GM21786 (cell line): Measurements from ENCODE around the gene MYO5B.
A peak's percentile ranks its signal among the peaks of the same experiment; 100 is the strongest.
"Not testable (repeated sequence)": the region's sequence is repeated elsewhere in the genome, so short reads cannot be mapped to it uniquely, and the experiment has no call there.

Source experiments
- ATAC-seq: cut with Tn5 transposase; IDR thresholded peaks from one replicate; pipeline ENCODE4 v1.9.1; 2021; ENCODE audit not compliant: unreplicated experiment

MYO5B gene

DNA sequence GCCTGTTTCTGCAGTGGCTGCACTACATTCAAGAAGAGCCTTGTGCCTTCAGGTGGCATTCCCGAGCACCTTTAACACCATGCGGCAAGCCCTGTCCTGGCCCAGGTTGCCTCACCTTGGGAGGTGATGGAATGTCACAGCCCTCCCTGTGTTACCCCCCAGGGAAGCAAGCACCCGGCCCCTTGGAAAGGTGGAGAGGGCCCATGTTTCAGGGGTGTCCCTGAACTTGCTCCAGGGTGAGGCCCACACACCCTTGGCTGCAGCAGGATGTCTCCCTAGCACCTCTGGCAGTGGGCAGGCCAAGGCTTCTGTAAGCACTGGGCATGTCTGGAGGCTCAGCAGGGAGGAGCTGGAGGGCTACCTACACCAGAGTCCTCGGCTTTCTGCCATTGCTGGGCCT lies 352.3 kb downstream of the MYO5B start:
- ATAC-seq = no peak

DNA sequence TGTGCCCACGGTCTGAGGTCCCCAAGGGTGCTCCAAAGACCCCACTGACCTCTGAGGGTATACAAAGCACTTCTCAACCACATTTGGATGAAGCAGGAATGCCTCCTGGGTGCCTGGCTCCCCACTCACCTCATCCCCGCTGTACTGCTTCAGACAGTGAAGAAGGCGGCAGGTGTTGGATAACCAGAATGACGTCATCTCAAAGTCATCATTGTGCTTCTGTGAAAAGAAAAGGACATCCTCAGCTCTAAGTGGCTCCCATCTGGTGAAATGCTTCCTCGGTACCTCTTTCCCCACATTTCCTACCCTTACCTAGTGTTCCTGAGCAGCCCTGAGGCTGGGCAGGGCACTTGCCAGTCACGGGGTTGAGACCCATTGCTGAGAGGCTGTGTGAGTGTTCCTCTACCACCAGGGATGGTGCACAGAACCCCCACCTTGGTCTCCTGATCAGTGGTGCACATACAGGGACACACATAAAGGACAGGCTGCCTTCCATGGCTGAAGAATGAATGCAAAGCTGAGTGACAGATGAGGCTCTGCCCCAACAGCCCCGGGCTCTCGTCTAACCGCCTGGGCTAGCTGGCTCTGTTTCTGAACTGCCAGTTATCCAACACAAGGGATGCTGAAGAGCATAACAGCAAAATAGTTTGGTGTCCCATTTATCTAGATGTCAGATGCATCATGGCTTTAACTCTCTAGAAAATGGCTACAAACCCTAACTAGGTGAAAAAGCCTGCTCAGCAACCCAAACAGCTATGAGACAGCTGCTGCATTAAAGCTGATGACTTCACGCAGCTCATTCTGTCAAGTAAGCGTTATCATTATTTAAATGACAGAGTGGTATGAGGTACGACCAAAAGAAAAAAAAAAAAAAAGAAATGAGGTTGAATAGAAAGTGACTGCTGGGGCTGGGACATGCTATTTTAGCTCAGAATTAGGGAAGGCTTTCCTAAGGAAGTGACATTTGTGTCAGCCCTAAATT lies 353.4 kb downstream of the MYO5B start:
- ATAC-seq = no peak

DNA sequence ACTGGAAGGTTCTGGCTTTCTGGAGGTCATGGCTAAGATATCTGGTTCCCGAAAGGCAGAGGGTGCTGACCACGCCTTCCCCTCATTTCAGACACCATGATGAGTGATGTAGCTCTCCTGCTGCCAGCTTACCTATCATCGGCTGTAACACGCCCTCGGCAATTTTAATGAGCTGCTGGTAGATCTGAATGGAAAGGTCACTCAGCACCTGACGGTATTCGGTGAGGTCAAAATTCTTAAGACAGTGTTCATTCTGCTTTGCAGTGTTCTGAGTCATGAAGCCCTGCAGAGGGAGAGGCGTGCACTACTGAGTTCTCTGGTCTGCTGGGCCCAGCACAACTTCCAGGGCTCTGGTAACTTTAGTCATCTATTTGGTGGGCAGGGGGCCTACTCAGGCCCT lies 355.9 kb downstream of the MYO5B start:
- ATAC-seq = no peak

DNA sequence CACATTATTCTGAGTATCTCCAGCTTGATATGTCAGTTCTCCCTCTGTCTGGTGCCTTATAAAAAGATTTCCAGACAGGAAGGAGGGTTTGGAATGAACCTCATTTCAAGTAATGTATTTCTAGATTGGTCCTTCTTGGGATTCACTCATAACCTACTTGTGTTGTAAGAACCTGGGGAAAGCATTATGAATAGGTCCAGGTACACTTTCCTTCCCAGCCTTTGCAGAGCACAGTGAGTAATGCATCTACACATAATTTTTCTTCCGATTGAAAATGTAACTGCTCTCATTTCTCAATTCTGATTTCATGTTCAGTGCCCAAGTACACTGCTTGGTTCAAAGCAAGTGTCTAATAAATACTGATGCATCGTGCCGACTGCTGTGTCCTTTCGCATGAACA lies 356.6 kb downstream of the MYO5B start:
- ATAC-seq = no peak

DNA sequence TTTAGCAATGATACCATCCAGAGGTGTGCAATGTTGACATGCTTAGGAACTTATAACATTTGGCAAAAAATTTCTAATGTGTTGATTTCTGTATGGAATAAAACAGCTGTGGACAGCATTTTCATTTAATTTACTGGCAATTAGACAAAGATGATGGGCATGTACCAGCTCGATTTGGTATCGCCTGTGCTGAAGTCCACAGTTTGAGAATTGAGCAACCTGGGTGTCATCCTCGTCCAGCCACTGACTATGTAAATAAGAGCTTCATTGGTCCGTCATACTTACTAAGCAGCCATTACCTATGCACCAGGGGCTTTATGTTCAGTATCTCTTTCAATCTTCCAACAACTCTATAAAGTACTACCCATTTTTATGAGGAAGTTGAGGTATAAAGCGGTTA lies 357.1 kb downstream of the MYO5B start:
- no peak for ATAC-seq

DNA sequence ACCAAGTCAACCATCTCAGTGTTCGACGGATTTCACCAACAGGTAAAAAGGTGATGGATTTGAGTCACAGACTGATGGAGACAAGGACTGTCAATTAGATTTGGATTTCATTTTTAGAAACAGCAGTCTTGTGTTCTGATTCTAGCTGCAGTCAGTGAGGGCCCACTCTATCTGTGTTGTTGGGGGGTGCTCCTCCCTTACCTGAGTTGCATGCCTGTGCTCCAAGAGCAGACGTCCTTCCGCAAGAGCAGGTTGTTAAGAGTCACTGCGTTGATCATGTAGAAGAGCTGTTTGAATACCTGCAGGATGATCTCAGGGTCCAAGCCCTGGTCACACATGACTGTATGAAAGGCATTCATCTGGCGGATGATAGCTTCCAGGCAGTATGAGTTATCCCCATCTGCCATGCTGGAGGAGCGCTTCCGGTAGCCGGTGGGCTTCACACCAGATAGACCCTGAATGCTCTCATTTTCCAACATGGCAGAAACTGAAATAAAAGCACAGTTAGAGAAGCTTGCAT lies 357.6 kb downstream of the MYO5B start:
- ATAC-seq = not testable (repeated sequence)

GRCh38 chr18:49835405-49835804 lies 359.5 kb downstream of the MYO5B start:
- no peak for ATAC-seq

DNA sequence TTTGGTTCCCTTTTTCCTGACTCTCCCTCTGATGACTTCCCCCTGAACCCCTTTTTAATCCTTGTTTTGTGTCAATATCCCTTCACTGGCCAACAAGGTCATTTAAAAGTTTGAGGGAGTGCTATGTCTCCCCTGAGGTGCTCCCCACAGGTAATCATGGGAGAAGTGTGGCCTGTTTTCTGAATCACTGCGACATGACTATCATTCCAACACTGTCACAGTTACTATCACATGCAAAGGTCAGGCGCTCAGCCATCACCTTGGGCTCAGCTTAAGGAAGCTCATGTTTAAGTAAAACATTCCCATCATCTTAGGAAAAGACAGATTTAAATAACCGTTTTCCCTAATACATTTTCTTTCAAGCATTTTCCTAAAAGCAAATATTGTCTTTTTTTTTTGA lies 360.7 kb downstream of the MYO5B start:
- no peak for ATAC-seq

GRCh38 chr18:49833814-49834213 lies 361.1 kb downstream of the MYO5B start:
- ATAC-seq = no peak

- no peak for ATAC-seq
Measured at GRCh38 chr18:49832221-49832647, 362.7 kb downstream of the MYO5B start.

DNA sequence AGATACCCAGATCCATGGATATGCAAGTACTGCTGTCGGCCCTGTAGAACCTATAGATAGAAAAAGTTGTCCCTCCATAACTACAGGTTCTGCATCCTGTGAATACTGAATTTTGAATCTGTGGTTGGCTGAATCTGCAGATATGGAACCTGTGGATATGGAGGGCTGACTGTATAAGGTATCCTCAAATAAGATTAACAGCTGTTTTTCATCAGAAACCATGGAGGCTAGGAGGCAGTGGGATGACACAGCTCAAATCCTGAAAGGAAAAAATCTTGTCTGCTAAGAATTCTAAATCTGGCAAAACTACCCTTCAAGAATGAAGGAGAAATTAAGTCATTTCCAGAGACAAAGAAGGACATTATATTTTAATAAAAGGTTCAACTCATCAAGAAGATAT lies 367.0 kb downstream of the MYO5B start:
- no peak for ATAC-seq

DNA sequence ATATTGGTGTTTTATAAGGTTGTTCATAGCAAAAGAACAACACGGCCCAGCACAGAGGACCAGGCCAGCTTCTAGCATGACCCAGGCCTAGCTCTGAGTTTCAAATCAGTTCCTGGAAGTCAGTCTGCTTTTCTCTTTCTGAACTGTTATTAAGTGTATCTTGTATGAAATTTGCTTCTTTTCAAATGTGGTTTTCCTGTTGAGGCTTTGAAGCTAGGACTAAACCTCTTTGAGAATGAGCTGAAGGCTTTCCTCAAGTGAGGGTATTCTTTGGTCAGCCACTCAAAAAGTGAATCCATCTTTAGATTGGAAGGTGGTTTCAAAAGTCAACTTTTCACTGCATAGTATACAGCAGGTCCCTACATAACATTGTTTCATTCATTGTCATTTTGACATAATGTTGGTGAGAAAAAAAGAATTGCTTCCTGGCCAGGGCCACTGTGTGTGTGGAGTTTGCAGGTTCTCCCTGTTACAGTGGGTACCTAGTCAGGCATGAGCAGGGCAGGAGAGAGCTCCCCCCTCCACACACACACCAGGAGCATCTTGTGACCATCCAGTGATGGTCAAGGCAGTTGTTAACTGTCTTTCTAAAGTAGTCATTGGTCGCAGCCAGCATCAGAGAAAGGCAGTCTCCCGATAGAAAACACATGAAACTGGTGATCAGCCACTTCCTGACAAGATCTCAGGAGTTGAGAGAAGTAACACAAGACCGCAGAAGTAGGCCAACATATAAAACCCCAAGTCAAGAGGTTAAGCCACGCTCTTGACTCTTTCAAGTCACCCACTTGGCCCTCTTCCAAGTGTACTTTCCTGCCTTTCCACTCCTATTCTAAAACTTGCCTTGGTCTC lies 374.9 kb downstream of the MYO5B start:
- no peak for ATAC-seq

GRCh38 chr18:49819071-49819662 lies 375.8 kb downstream of the MYO5B start:
- no peak for ATAC-seq

GRCh38 chr18:49817947-49818346 lies 377.0 kb downstream of the MYO5B start:
- no peak for ATAC-seq

- no peak for ATAC-seq
Measured at GRCh38 chr18:49815927-49816326, 379.0 kb downstream of the MYO5B start.

DNA sequence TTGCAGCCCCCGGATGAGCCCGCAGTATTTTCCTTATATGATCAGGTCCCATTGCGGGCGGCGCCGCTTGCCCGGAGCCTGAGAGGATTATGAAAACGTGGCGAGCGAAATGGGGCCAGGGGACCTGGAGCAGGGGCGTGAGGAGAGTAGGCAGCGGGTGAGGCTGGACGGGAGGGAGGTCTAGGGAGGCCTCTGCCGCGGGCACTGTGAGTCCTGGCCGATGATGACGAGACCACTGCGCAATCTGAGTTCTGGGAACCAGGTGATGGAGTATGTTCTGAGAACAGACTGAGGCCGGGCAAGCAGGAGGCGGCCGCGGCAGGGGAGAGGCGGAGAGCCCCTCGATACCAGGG lies 380.8 kb downstream of the MYO5B start:
- peak; percentile 21 for ATAC-seq

DNA sequence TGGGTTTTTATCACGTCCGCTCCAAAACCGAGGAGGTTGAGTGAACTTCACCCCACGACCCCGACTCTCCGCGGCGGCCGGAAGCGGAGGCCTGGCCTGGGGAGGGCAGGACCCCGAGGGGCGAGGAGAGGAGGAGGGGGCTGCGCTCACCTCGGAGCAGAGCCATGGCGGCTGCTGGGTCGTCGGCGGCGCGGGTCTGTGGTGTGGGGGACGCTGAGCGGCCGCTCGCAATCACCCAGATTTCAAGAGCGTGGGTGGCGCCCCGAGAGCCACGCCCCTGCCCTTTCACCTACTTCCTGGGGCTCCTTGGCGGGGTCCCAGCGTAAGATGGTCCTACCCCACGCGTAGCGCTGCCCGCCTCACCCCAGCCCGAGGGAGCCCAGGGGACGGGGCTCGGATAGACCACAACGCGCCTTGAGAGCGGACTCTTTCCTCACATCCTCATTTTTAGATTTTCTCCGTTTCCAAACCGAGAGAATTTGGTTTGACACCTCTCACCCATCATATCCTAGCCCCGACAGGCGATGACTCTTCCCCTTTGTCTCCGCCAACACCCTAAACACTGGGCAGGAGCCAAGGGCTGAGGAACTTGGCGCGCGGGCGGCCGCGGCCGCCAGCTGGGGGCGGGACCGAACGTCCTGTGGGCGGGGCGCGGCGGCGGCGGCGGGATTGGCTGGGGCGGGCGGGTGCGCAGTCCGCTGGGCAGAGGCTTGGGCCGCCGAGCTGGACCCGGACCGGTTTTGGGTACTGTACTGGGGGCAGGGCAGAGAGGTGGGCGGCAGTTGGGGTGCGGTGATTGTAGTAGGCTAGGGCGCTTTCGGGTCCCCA lies 381.4 kb downstream of the MYO5B start, which contains the start of gene ACAA2:
Gene ACAA2 (minus strand): TSS at position 215 of the 828 bp plus-strand sequence. CDS start 49 bp downstream, at position 166.
- ATAC-seq = peak; percentile 76

DNA sequence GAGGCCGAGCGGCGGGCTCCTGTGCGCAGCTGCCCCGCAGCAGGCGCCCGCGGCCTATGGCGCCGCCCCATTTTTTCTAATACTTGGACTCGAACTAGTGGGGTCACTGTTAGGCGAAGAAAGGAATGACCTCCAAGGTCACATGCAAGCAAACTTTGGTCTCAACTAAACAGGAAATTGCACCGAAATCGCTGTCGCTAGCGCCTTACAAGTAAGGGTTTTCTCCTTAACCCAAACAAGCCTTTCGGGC lies 382.0 kb downstream of the MYO5B start:
- peak; percentile 22 for ATAC-seq

- no peak for ATAC-seq
Measured at GRCh38 chr18:49812286-49813068, 382.5 kb downstream of the MYO5B start.
